DMS114 treated with DMSO at 0.1 percent for 48 hours (cell line): ENCODE measurements around the gene FAM107B.
"Not testable (repeated sequence)": the region's sequence is repeated elsewhere in the genome, so short reads cannot be mapped to it uniquely, and the experiment has no call there.

ENCODE experiments used
- DNase-seq: peaks from one replicate; lab custom pipeline; 2025; ENCODE audit not compliant: unreplicated experiment; lab: John Stamatoyannopoulos, UW

The FAM107B gene

DNA sequence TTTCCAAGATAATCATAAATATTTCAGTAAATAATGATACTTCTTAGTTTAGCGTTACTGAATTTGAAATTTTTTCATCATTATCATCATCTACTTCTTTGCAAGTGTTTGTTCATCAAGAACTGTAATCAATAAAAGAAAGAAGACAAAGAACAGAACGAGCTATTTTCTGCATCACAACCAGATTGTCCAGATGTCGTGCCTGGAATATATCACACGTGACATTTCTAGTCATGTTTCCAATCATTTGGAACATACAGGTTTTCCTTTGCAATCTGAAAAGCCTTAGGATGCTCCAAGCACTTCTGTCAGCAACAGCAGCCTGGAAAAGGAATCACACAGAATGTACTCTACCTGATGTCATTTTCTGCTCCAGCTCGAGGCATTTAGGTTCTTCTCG lies 107.4 kb downstream of the FAM107B start:
- no peak for DNase-seq

DNA sequence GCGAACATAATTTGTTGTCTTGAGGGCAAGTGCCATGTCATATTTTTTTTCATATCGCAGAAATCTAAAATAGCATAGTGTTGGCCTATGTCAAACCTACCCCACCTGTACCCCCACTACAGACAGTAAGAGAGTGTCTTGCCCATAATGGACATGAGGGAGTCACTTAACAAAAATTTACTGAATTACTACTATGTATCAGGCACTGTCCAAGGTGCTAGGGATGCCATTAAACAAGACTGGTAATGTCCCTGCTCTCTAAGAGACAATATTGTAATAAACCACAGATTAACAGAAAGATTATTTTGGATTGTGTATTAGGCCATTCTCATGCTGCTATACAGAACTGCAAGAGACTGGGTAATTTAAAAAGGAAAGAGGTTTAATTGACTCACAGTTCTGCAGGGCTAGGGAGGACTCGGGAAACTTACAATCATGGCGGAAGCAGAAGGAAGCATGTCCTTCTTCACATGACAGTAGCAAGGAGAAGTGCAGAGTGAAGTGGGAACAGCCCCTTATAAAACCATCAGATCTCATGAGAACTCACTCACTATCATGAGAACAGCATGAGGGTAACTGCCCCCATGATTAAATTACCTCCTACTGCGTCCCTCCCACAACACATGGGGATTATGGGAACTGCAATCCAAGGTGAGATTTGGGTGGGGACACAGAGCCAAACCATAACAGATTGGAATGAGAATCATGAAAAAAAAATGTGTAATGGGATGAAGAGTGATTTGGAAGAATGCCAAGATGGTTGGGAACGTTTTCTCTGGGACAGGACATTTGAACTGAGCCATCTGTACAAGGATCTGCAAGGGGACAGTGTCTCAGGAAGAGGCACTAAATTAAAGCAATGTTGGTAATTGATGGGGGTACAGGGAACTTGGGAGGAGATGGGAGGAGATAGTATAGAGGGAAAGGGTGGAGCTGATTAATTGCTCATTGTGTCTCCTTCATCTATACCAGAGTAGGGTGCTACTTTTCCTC lies 108.5 kb downstream of the FAM107B start:
- no peak for DNase-seq

- no peak for DNase-seq
Observed at GRCh38 chr10:14665304-14665703, 109.4 kb downstream of the FAM107B start.

DNA sequence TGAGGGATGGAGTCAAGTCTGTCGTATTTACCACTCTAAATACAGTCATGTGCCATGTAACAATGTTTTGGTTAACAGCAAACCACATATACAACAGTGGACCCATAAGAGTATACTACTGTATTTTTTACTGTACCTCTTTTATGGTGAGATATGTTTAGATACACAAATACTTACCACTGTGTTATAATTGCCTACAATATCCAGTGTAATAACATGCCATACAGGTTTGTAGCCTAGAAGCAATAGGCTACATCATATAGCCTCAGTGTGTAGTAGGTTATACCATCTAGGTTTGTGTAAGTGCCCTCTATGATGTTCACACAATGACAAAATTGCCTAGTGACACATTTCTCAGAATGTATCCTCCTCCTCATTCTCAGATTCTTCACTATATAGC lies 110.4 kb downstream of the FAM107B start:
- DNase-seq, result no peak

GRCh38 chr10:14661818-14662217 lies 112.9 kb downstream of the FAM107B start:
- DNase-seq, result no peak

GRCh38 chr10:14660831-14661230 lies 113.9 kb downstream of the FAM107B start:
- no peak for DNase-seq

- DNase-seq, result no peak
Observed at GRCh38 chr10:14659626-14660196, 115.0 kb downstream of the FAM107B start.

- not testable (repeated sequence) for DNase-seq
Observed at GRCh38 chr10:14659137-14659536, 115.6 kb downstream of the FAM107B start.

DNA sequence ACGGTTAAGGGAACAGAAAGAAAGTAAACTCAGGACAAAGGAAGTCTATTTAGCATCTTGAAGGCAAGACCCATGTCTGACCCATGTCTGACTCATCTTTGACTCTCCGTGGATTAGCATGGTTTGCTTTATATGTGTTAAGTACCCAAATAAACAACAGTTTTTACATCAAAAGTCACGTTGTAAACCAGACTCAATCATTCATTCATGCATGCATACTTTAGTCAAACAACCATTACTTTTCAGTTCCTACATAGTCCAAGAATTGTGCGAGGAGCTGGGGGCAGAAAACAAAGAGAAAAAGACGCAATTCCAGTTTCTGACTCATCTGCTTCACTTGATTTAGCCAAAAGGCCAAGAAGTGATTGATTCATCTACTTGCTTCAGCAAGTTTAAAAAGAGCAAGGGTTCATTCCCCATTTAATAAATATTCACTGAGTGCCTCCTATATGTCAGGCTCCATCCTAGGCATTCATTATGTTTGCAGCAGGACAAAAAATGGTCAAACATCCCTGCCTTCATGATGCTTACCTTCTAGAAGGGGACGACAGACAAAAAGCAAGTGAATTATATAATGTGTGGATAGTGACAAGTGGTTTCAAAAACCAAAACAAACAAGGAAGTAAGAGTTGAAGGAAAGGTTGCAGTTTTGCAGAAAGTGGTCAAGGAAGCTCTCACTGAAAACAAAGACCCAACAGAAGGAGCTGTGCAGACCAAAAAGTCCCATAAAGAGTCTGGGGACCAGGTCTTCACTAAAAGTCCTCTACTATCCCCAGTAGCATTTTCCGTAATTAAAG lies 116.2 kb downstream of the FAM107B start:
- no peak for DNase-seq

DNA sequence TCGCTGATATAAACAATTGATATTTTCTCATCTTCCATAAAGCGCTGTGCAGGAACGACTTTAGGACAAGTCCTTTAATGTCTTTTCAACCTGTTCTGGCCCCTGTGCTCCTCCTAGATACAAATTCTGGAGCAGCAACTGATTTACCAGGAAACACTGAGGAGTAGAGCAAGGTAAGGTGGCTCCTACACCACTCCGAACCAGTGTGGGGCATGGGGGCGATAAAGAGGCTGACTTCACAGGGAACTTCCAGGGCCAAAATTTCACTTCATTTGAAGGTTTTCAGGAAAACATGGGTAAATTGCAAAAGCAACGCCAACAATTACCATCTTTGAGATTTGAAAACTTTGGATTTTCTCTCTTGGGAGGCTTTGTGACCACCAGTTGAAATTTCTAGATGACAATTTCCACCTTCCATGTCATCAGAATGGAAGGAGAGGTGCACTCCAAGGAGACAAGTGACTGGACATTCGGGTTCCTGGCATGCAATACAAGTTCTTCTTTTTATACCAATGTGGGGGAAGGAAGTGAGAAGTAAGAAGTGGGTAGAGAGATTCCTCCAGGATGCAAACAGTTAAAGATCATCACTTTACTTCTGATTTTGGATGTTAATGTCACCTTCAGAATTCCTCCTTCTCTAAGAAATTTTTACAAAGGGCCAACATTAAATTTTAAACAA lies 118.5 kb downstream of the FAM107B start:
- DNase-seq, result no peak

DNA sequence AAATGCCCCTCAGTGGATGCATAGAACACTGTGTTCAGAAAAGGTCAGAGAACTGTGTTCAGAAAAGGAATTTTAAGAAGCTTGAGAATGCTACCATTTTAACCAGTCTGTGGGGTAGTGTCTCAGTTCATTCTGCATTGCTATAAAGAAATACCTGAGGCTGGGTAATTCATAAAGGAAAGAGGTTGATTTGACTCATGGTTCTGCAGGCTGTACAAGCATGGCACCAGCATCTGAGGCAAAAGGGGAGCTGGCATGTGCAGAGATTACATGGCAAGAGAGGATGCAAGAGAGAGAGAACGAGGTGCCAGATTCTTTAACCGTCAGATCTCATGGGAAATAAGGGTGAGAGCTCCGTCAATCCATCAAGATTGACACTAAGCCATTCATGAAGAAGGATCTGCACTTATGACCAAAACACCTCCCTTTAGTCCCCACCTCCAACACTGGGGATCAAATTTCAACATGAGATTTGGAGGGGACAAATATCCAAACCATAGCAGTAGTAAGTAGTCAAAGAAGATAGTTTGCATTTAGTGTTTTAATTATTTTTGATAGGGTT lies 119.8 kb downstream of the FAM107B start:
- no peak for DNase-seq

DNA sequence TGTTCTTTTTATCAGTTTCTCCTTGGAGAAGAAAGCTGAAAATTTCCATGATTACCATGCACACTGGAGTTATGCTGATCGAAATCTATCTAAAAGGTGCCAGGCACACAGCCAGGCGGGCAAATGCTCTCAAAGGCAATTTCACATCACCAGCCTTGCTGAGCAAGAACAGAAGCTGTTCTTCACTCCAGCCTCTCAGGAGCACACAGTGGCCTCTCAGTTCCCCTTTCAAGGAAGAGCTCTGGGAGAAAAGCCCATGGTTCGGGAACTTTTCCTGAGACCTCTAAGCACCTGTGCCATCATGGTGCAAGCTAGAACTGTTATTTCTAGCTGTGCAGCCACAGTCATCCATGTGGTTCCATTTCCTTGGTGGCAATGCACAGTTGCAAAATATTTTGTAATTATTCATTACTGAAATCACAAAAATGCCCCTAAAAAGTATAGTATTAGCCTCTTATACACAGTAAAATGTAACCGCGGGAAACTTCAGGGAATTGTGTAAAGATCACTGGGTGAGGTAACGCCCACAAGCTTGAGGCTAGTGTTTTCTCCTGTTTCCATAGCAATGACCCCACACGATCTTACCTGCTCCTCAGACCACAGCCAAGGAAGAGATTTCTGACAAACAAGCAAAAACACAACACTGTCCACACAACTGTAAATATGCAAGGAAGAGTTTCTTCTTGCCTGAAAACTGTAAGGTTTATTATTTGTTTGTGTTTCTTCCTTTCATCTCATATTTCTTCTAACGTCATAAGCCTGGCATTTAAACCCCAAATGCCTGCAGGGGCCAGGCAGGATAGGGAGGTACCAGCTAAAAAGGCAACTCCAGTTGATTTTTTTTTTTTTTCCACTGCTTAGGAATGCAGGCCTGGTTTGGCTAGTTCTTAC lies 121.2 kb downstream of the FAM107B start:
- no peak for DNase-seq

DNA sequence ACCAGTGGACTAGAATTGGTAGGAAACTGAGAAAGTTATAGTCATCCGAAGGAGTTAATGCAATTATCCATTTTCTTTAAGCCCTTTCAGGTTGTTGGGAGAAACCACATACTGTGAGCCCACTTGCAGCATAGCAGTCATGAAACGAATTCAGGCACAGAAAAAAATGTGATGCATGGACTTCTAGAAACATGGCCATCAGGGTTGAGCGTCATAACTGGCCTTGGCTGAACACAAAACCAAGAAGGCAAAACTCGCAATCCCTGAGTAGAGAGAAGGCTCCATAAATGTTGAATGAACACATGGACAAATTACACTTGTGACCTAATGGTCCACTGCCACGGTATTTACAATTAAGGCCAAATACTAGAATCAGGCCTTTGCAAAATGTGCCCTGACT lies 121.9 kb downstream of the FAM107B start:
- no peak for DNase-seq

- no peak for DNase-seq
Observed at GRCh38 chr10:14652067-14652466, 122.6 kb downstream of the FAM107B start.

DNA sequence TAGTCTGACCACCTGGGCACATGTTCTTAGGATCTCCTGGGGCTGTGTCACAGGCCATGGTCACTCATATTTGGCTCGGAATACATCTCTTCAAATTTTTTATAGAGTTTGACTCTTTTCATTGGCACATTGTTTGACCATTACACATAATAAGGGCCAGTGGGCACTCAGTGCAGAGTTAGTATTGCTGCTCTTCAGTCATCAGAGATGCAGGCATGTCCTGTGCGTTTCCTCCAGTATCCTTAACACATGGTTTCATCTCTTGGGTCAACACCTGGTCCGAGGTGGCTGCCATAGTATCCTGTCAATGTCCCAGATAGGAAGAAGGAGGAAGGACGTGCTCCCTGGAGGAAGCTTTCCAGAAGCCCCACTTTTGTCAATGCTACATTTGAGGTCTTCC lies 125.0 kb downstream of the FAM107B start:
- no peak for DNase-seq

DNA sequence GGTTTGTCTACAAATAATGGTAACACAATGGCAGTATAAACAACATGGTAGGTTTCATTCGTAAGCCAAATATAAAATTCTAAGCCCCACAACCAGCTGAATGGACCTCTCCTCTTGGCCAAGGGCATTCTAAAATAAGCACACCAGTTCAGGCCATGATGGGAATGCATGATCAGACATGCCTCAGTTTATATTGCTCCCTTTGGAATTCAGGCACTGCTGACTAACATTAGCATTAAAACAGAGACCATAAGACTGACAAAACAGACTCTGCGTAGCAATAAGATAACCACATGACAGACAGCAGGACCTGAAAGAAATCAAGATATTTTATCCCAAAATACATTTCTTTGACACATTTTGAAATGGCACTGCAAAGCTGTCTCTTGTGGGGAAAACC lies 125.8 kb downstream of the FAM107B start:
- DNase-seq, result no peak

- DNase-seq, result no peak
Observed at GRCh38 chr10:14648005-14648765, 126.5 kb downstream of the FAM107B start.

- no peak for DNase-seq
Observed at GRCh38 chr10:14645239-14645960, 129.3 kb downstream of the FAM107B start.
